Keratinocyte (primary cell): ENCODE measurements around the gene CCDC27. TPM values are rescaled to one million over a fixed set of nuclear protein-coding genes. Genes with fewer than 3 reads are reported as not detected.

Experiments
- DNase-seq: peaks from one replicate; pipeline ENCODE4 v3.0.0-alpha.2; 2011; ENCODE audit warnings: low read depth, missing footprints, low spot score
- FAIRE-seq: peaks from 2 replicates; lab custom pipeline; 2011; peaks lifted over from hg19 to GRCh38; lab: Jason Lieb, UNC
- H2AFZ ChIP-seq: 2 replicates; pipeline ENCODE4 v1.6.0; 2012; ENCODE audit warnings: low read length, control low read depth, inconsistent platforms; ENCODE audit not compliant: control insufficient read depth
- H3K27ac ChIP-seq: 2 replicates; pipeline ENCODE4 v1.5.1; 2011; ENCODE audit warnings: low read length; ENCODE audit not compliant: control insufficient read depth, insufficient read depth
- H3K27me3 ChIP-seq: 3 replicates; pipeline ENCODE4 v1.6.0; 2011; ENCODE audit warnings: low read length; ENCODE audit not compliant: control insufficient read depth, insufficient read depth; ENCODE audit errors: extremely low read depth
- H3K36me3 ChIP-seq, 2 experiments: 2 replicates in 1 of 2; 3 replicates in 1 of 2; pipeline ENCODE4 v1.5.1; 2011; ENCODE audit warnings: low read length in 2 of 2, mild to moderate bottlenecking in 1 of 2; ENCODE audit not compliant: control insufficient read depth in 2 of 2, insufficient read depth in 2 of 2; ENCODE audit errors: extremely low read depth in 1 of 2
- H3K4me1 ChIP-seq: 3 replicates; pipeline ENCODE4 v1.5.1; 2011; ENCODE audit warnings: low read length; ENCODE audit not compliant: control insufficient read depth, insufficient read depth; ENCODE audit errors: extremely low read depth
- H3K4me2 ChIP-seq: 3 replicates; pipeline ENCODE4 v1.6.0; 2011; ENCODE audit warnings: low read depth, low read length; ENCODE audit not compliant: control insufficient read depth, insufficient read depth; ENCODE audit errors: extremely low read depth
- H3K4me3 ChIP-seq, 3 experiments: fragments of 200-600 bp in 1 of 3; sonication (generic) in 1 of 3; 2 replicates in 2 of 3; 3 replicates in 1 of 3; pipeline ENCODE4 v1.5.1; 2011 to 2016; ENCODE audit warnings: low read length in 3 of 3, mild to moderate bottlenecking in 3 of 3, control low read depth in 2 of 3, inconsistent platforms in 1 of 3, low read depth in 1 of 3, mixed read lengths in 1 of 3, mixed run types in 1 of 3, moderate library complexity in 1 of 3; ENCODE audit not compliant: control insufficient read depth in 2 of 3, insufficient read depth in 2 of 3; ENCODE audit errors: extremely low read depth in 1 of 3
- H3K79me2 ChIP-seq: 2 replicates; pipeline ENCODE4 v1.6.0; 2012; ENCODE audit warnings: low read length; ENCODE audit not compliant: control insufficient read depth, insufficient read depth
- H3K9ac ChIP-seq: 3 replicates; pipeline ENCODE4 v1.6.0; 2011; ENCODE audit warnings: low read length; ENCODE audit not compliant: control insufficient read depth, insufficient read depth; ENCODE audit errors: extremely low read depth
- H3K9me1 ChIP-seq: 3 replicates; pipeline ENCODE4 v1.6.0; 2011; ENCODE audit warnings: low read length; ENCODE audit not compliant: control insufficient read depth, insufficient read depth; ENCODE audit errors: extremely low read depth
- H3K9me3 ChIP-seq: 2 replicates; pipeline ENCODE4 v1.5.1; 2012; ENCODE audit warnings: low read depth, low read length; ENCODE audit not compliant: control insufficient read depth
- H4K20me1 ChIP-seq: 3 replicates; pipeline ENCODE4 v1.6.0; 2011; ENCODE audit warnings: low read length; ENCODE audit not compliant: control insufficient read depth, insufficient read depth; ENCODE audit errors: extremely low read depth
- EZH2 ChIP-seq: IDR thresholded peaks from one replicate; pipeline ENCODE4 v1.6.1; 2012; ENCODE audit warnings: inconsistent platforms, mild to moderate bottlenecking, low read length, moderate library complexity
- dilution Hi-C: fragments of 300-500 bp; cut with MboI; formaldehyde crosslinking; loops from one replicate; pipeline ENCODE4 v1.7.0; 2020; ENCODE audit warnings: low sequenced_read_pairs; ENCODE audit not compliant: extremely low pct_ligation_motif_present
- polyA plus RNA-seq, 5 experiments: library from polyadenylated mRNA; depleted of rRNA in 3 of 5; stranded (reverse) in 3 of 5; stranded (forward) in 1 of 5; unstranded in 1 of 5; fragments of >200 nt; gene quantifications; 1 replicate in 1 of 5; 2 replicates in 3 of 5; 3 replicates in 1 of 5; pipeline versions ENCODE4 v1.2.1 to v1.2.3, GENCODE V29; 2011 to 2012; ENCODE audit warnings: missing spikeins in 2 of 5, low read depth in 1 of 5, low replicate concordance in 1 of 5
- TF ChIP-seq, protein P1 (sequence below), 3 experiments: IDR thresholded peaks in 1 of 3; conservative IDR thresholded peaks in 1 of 3; optimal IDR thresholded peaks in 1 of 3; 2 replicates in 2 of 3; 3 replicates in 1 of 3; pipeline versions ENCODE3 to v1.5.1; 2011; ENCODE audit warnings: low read length in 3 of 3, mild to moderate bottlenecking in 3 of 3, moderate library complexity in 2 of 3, control low read depth in 1 of 3, inconsistent platforms in 1 of 3; ENCODE audit not compliant: insufficient read depth in 2 of 3; ENCODE audit errors: extremely low read depth in 1 of 3

CCDC27 gene
- polyA plus RNA-seq, 1 donor (not counting 4 experiments of a cell fraction or from before 2014, with no cell fraction given), result not detected

- Histone ChIP-seq H3K36me3 (peaks cover 0 to 4% of the 10 kb centered on the region in 2 experiments), H3K9me3 (no peaks in the 10 kb centered on the region), H3K4me2 (no peak overlapping the region), H3K4me1 (peaks cover 5% of the 10 kb centered on the region), H2AFZ (no peak overlapping the region), H3K9ac (no peak overlapping the region), H4K20me1 (no peaks in the 10 kb centered on the region), H3K9me1 (no peaks in the 10 kb centered on the region), H3K4me3 (no peak overlapping the region), H3K27me3 (no peaks in the 10 kb centered on the region), H3K79me2 (no peaks in the 10 kb centered on the region), H3K27ac (no peak overlapping the region)
- FAIRE-seq (no peak), DNase-seq (no peak)
- dilution Hi-C loops, result no loop called here
- TF ChIP-seq EZH2, result no peak
- TF ChIP-seq, protein P1, sequence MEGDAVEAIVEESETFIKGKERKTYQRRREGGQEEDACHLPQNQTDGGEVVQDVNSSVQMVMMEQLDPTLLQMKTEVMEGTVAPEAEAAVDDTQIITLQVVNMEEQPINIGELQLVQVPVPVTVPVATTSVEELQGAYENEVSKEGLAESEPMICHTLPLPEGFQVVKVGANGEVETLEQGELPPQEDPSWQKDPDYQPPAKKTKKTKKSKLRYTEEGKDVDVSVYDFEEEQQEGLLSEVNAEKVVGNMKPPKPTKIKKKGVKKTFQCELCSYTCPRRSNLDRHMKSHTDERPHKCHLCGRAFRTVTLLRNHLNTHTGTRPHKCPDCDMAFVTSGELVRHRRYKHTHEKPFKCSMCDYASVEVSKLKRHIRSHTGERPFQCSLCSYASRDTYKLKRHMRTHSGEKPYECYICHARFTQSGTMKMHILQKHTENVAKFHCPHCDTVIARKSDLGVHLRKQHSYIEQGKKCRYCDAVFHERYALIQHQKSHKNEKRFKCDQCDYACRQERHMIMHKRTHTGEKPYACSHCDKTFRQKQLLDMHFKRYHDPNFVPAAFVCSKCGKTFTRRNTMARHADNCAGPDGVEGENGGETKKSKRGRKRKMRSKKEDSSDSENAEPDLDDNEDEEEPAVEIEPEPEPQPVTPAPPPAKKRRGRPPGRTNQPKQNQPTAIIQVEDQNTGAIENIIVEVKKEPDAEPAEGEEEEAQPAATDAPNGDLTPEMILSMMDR (optimal IDR thresholded peaks at IDR 0.05 in 1 of 3, IDR thresholded peaks at IDR 0.05 in 1 of 3, conservative IDR thresholded peaks at IDR 0.05 in 1 of 3; ENCODE audit: extremely low read depth in 1 of 3, insufficient read depth in 2 of 3, low read length in 3 of 3), result no peak
These were observed 22.2 kb downstream of the CCDC27 start for GRCh38 chr1:3774276-3774945.

DNA sequence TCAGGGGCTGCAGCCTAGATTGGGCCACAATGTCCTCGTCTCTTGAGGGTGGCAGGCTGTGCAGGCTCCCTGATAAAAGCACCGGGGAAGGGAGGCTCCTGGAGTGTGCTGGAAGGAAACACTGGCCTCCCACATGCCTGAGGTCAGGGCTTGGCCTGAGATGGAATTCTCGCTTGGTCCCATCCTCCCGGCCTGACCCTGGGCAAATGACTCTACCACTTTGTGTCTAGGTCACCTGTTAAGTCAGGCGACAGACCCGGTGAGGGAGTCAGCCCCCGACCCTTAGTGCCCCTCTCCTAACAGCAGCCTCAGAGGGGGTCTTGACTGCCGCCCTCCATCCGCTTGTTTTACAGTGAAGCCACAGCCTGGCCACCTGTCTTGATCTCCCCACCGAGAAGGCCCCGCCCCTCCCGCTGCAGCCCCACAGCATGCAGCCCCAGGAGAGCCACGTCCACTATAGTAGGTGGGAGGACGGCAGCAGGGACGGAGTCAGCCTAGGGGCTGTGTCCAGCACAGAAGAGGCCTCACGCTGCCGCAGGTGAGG, 22.8 kb downstream of the CCDC27 start:
- dilution Hi-C loops, result no loop called here
- no peak overlapping the region for H2AFZ ChIP-seq
- DNase-seq, result no peak
- no peaks in the 10 kb centered on the region for H3K9me3 ChIP-seq
- no peaks in the 10 kb centered on the region for H3K79me2 ChIP-seq
- peaks cover 4 to 6% of the 10 kb centered on the region in 2 experiments for H3K36me3 ChIP-seq
- FAIRE-seq, result no peak
- H3K27me3 ChIP-seq, result no peaks in the 10 kb centered on the region
- H3K4me2 ChIP-seq, result no peak overlapping the region
- TF ChIP-seq EZH2, result no peak
- TF ChIP-seq, protein P1 (optimal IDR thresholded peaks at IDR 0.05 in 1 of 3, IDR thresholded peaks at IDR 0.05 in 1 of 3, conservative IDR thresholded peaks at IDR 0.05 in 1 of 3; ENCODE audit: extremely low read depth in 1 of 3, insufficient read depth in 2 of 3, low read length in 3 of 3), result no peak
- peaks cover 5% of the 10 kb centered on the region for H3K4me1 ChIP-seq
- no peaks in the 10 kb centered on the region for H3K9me1 ChIP-seq
- no peak overlapping the region for H3K9ac ChIP-seq
- no peak overlapping the region for H3K4me3 ChIP-seq
- no peaks in the 10 kb centered on the region for H4K20me1 ChIP-seq
- H3K27ac ChIP-seq, result no peak overlapping the region
